HG03135 (cell line): Measurements from ENCODE around the gene NACC2.

Experiments
- ATAC-seq: cut with Tn5 transposase; IDR thresholded peaks from one replicate; pipeline ENCODE4 v1.9.1; 2021; ENCODE audit warnings: mild to moderate bottlenecking, moderate library complexity; ENCODE audit not compliant: unreplicated experiment

Gene NACC2

DNA sequence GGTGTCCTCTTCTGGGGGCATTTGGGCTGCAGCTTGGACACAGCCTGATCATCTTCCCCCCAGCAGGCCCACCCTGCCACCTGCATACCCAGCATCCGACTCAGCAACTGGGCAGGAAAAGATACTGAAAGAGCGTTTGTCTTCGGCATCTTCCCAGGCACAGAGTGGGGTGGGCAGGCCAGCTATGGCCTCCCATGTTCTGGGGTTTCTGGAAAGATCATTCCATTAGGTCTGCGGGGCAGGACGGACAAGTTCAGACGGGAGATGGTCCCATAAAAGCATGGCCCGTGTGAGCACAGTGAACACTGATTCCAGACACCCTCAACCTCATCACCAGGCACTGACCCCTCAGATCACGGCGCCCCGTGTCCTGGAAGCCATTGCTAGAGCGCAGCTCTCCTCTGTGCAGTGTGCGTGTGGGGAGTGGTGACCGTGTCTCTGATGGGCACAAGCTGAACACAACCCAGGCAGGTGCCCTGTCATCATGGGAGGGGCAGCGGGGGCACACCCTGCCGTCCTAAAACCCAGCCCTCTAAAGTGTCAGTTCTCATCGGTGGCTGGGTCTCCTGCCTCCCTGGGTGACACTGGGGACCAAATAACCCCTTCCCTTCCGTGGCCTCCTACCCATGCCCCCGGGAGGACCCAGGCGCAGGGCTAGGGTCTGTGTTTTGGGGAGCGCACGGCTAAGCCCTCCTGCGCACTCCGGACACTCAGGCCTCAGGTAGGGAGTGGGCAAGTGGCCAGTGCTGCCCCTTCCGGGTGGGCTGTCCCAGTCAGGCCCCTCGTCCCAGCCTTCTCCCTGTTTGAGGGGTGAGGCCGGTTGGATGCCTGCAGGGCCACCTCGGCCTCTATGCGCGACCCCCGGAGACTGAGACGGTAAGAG lies 36.8 kb upstream of the NACC2 start:
- no peak for ATAC-seq

GRCh38 chr9:136129176-136129575 lies 34.1 kb upstream of the NACC2 start:
- no peak for ATAC-seq

- no peak for ATAC-seq
Observed at GRCh38 chr9:136128436-136128835, 33.3 kb upstream of the NACC2 start.

DNA sequence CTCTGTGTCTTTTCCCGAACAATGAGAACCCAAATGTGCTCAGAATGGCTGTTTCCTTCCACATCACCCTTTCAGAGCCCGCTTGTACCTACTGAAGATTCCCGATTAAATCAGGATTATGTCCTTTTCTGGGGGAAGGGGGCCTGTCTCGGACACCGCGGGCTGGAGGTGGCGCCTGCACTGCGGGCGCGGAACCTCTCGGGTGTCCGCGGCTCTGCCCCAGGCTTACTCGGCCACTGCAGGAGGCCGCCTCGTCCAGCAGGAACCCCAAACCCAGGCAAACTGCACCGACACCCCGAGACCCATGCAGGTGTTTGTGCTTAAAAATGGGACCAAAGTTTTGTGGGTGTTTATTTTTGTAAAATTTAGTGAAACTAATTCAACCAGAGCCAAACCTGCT lies 32.2 kb upstream of the NACC2 start:
- ATAC-seq, result no peak

GRCh38 chr9:136124976-136125692 lies 30.0 kb upstream of the NACC2 start:
- no peak for ATAC-seq

GRCh38 chr9:136122425-136123383 lies 27.6 kb upstream of the NACC2 start:
- ATAC-seq, result no peak

- ATAC-seq, result no peak
Observed at GRCh38 chr9:136121801-136122200, 26.7 kb upstream of the NACC2 start.

- ATAC-seq, result no peak
Observed at GRCh38 chr9:136120438-136120844, 25.4 kb upstream of the NACC2 start.

GRCh38 chr9:136119883-136120393 lies 24.8 kb upstream of the NACC2 start:
- no peak for ATAC-seq

GRCh38 chr9:136119061-136119882 lies 24.2 kb upstream of the NACC2 start:
- ATAC-seq, result no peak

DNA sequence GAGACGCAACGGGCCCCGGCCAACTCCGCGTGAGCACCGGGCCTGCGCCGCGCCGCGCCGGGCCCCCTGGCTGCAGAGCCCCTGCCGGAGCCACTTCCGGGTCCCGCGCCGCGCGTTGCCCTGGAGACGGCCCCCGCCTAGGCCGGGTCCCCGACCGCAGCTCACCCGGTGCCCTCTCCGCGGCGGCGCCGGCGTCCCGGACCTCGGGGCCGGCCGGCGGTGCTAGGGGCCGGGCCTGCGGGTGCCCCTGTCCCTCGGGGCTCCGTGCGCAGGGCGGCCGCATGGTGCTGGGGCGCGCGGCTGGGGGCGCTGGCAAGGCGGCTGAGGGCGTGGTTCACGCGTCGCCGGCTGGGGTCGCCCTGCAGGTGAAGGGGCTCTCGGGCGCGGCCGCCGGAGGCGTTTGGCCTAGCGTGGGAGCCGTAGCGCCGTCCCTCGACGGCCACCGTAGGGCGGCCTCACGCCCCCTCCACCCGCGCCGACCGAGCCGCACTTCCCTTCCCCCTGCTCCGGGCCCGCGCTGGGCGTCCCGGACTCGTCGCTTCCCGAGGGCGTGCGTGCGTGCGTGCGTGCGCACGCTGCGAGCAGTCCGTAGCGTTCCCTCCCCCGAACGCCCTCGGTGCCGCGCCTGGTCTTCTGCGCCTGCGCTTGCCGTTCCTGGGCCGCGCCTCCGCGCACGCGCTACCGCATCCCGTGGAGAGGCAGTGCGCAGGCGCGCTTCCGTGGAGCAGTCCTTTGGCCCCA lies 23.4 kb upstream of the NACC2 start, which contains the start of gene TMEM250:
Gene TMEM250, minus strand, starts transcription at position 556 of the 741 bp plus-strand sequence. CDS start 1,975 bp downstream, outside the sequence.
- peak; percentile 67 for ATAC-seq

DNA sequence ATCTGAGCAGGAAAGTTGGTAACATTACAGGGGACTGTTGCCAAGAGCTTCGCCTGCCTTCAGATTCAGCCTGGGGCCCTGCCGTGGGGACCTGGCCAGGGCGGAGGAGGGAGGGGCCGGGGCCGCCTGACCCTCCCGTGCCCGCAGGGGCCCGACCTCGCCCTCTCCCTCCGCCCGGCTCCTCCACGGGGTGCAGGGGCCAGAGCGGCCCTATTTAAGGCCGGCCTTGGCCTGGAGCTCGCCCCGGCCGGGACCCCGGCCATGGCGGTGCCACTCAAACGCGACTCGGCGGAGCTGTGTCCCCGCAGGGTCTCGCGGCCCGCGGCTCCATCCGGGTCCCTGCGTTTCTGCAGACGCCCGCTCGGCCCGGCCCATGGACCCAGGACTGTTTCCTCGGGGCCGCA lies 22.8 kb upstream of the NACC2 start:
- peak; percentile 16 for ATAC-seq

DNA sequence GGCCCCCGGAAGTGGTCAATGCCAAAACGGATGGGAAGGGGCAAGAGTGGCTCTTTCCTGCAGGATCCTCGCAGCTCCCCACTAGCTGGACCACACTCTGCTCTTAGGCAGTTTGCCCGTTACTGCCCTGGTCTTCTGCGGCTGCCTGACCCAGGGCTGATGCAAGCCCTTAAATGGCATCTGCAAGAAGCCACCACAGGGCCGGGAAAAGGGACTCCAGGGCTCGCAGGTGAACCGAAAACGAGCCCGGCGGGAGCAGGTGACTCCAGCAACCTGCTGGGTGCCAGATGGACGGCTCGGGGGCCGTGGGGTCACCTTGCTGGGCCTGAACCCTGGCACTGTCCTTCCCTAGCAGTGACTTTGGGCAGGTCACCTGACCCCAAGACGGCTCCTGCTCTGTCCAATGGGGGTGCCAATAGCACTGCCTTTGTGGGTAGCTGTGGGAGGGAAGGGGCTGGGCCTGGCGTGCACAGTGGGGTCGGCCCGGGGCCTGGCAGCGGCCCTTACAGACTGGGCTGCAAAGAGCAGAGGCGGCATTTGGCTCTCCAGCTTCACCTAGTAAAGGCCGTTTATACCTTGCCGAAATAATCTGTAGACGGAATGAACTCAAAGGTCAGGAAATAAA lies 22.3 kb upstream of the NACC2 start:
- ATAC-seq, result no peak

DNA sequence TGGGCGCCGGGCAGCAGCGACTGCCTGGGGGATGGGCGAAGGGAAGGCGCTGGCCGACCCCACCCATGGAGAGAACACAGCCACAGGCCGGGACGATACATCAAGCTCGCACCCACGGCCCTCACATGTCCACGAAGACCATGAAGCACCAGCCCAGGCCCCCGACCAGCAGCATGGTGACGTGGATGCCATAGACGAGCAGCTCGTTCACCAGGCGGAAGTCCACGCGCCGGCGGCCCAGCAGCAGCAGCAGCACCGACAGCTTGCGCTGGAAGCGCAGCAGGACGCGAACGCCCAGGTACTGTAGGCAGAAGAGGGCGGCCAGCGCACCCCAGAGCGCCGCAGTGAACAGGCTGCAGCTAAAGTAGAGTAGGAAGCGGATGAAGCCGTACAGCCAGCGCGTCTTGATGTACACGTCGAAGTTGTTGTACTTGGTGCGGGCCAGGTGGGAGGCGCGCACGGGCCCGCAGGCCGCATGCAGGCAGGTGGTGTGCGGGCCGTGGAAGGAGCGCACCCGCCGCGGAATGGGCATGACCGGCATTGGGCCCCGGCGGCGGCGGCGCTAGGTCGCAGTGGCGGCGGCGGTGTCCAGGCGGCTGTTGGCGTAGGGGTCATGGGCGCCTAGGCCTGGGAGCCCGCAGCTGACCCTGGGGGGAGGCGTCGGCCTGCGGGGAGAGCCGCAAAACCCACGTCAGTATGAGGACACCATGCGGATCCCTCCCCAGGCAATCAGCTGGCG lies 21.4 kb upstream of the NACC2 start:
- no peak for ATAC-seq

GRCh38 chr9:136115641-136116359 lies 20.7 kb upstream of the NACC2 start:
- ATAC-seq, result no peak

DNA sequence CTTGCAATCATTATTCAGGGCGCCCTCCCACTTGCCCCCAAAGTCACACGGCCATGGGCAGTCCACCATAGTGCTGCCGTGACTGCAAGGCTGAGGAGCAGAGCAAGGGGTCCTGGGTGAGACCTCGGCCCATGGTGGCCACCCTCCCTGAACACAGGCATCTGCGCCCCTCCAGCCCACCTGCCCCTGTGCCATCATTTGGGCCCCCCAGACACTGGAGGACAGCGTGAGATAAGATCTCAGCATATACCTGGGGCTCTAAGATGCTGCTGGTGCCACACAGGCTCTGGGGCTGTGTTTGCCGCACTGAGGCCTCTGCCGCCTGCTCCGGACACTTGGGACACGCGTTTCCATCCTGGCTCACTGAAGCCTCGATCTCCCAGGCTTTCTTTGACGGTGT lies 20.1 kb upstream of the NACC2 start:
- no peak for ATAC-seq

- ATAC-seq, result no peak
Observed at GRCh38 chr9:136114610-136115009, 19.5 kb upstream of the NACC2 start.
